SU-DHL-6 (cell line): ENCODE measurements around the gene LHX6.

Source experiments
- CTCF ChIP-seq: fragments of 200-600 bp; sonication (generic); IDR thresholded peaks from one replicate; pipeline ENCODE4 v1.5.1; 2017; ENCODE audit warnings: antibody characterized with exemption, mild to moderate bottlenecking, low read length, moderate library complexity; ENCODE audit not compliant: insufficient read depth, poor library complexity, severe bottlenecking
- EZH2phosphoT487 ChIP-seq: fragments of 200-600 bp; sonication (generic), shearing (Covaris generic); conservative IDR thresholded peaks from 2 replicates; pipeline ENCODE4 v1.6.1; 2018; ENCODE audit warnings: mild to moderate bottlenecking, antibody characterized with exemption, low read length, moderate library complexity, mixed read lengths

DNA sequence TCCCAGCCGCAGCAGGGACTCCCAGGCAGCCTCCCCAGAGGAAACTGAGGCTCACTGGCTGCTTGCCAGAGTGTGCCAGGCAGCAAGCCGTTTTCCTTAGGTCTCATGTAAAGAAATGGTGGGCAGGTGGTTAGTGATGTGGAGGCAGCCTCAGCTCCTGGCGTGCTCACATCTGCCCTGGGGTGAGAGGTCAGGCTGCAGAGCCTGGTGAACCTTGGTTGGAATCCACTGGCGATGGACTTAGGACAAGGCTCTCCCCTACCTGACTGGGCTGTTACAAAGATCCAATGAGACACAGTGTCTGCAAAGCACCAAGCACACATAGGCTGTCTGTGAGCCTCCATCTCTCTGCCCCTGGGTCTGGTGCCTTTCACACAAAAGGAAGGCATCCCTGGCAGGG, 30.9 kb downstream of the LHX6 start:
- TF ChIP-seq CTCF: no peak
- TF ChIP-seq EZH2phosphoT487: no peak
